Coronary artery (tissue), 2 donors: Measurements from ENCODE around the gene SLC29A3.
A peak's percentile ranks its signal among the peaks of the same experiment; 100 is the strongest.
"Not testable (repeated sequence)": the region's sequence is repeated elsewhere in the genome, so short reads cannot be mapped to it uniquely, and the experiment has no call there.

Source experiments
- DNase-seq: peaks from one replicate; pipeline ENCODE4 v3.0.0-alpha.2; 2017; ENCODE audit warnings: low spot score
- H3K27ac ChIP-seq, 2 donors: fragments of 200-600 bp; sonication (generic); one replicate each; pipeline ENCODE4 v1.5.1; 2016 to 2019
- H3K4me3 ChIP-seq: fragments of 200-600 bp; sonication (generic); 2 replicates; pipeline ENCODE4 v1.5.1; 2016; ENCODE audit warnings: mild to moderate bottlenecking, moderate library complexity
- CTCF ChIP-seq: fragments of 200-600 bp; sonication (generic); IDR thresholded peaks from one replicate; pipeline ENCODE4 v1.5.1; 2019; ENCODE audit warnings: antibody characterized with exemption

Gene SLC29A3

GRCh38 chr10:71319042-71319799, at the start of gene SLC29A3:
Gene SLC29A3 (plus strand): TSS chr10:71319259. CDS start chr10:71319310, 51 bp downstream.
- no peak for TF ChIP-seq CTCF
- Histone ChIP-seq H3K27ac (peak within 1 kb of the TSS; percentile 57 to 71), H3K4me3 (peak within 1 kb of the TSS; percentile 77)
- DNase-seq = peak; percentile 80

DNA sequence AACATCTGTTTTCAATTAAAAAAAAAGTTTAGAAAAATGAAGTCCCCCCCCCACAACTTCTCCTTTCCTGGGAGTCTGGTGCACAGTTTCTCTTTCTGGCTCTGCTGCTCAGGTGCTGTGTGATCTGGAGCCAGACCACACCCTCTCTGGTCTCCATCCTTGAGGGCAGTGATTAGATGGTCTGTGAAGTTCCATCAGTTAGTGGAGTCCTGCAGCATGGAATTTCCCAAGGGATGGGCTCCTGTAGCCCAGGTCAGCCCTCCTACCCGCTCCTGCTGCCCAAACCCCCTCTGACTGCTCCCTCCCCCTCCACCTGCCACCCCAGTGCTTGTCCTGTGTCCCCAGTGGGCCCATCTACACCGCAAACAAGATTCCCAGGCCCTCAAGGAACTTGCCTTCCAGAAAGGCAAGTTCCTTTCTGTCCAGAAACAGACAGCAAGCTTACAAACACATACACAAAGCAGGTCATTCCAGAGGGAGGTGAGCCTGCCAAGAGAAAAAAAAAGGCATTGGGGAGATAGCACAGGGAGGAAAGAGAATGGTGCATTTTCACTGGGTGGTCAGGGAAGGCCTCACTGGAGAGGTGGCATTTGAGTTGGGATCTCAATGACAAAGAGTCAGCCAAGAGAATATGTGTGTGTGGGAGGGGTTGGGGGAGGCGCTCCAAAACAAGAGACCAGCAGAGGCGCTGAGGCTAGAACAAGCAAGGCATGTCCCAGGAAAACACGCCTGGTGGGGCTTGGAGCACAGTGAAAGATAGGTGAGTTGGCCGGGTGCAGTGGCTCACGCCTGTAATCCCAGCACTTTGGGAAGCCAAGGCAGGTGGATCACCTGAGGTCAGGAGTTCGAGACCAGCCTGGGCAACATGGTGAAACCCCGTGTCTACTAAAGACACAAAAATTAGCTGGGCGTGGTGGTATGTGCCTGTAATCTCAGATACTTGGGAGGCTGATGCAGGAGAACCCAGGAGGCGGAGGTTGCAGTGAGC, 49.5 kb upstream of the SLC29A3 start:
- no peak overlapping the region for H3K27ac ChIP-seq
- no peak for TF ChIP-seq CTCF
- H3K4me3 ChIP-seq = no peak overlapping the region
- DNase-seq = no peak

DNA sequence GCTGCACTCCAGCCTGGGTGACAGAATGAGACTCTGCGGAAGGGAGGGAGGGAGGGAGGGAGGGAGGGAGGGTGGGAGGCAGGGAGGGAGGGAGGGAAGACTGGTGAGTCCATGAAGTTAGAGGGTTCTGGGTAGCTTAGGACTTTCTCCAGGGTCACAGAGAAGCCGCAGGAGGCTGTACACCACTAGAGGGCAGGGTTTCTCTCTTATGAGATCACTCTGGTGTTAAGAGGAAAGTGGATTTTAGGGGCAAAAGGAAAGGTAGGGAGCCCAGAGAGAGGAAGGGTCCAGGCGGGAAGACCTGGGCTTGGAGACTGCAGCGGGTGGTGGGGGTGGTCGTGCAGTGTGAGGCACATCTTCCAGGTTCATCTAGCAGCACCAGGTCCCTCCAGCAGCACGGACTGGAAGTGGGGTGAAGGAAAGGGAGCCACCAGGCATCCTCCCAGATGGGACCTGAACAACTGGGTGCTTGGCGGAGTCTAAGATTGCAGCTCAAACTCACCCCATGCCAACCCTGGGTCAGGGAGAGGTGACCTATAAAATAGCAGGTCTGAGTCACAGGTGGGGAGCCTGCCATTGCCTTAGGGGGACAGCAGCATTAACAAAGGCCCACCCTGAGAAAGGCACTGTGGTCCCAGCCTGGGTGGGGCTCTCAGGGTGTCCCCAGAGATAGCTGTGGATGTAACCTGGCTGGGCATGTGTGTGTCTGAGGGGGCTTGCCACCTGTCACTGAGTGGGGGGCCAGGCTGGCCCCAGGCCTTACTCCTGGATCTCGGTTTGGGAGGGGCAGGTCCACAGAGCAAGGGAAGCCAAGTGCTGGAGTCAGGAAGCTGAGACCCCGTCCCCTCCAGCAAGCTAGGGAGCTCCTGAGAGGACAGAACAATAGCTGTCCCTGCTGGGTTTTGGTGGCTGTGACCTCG, 48.5 kb upstream of the SLC29A3 start:
- H3K4me3 ChIP-seq = no peak overlapping the region
- DNase-seq = no peak
- peak; percentile 27 for TF ChIP-seq CTCF
- no peak overlapping the region for H3K27ac ChIP-seq

- Histone ChIP-seq H3K27ac (no peak overlapping the region), H3K4me3 (no peak overlapping the region)
- no peak for DNase-seq
- no peak for TF ChIP-seq CTCF
Observed at GRCh38 chr10:71271662-71272055, 47.4 kb upstream of the SLC29A3 start.

DNA sequence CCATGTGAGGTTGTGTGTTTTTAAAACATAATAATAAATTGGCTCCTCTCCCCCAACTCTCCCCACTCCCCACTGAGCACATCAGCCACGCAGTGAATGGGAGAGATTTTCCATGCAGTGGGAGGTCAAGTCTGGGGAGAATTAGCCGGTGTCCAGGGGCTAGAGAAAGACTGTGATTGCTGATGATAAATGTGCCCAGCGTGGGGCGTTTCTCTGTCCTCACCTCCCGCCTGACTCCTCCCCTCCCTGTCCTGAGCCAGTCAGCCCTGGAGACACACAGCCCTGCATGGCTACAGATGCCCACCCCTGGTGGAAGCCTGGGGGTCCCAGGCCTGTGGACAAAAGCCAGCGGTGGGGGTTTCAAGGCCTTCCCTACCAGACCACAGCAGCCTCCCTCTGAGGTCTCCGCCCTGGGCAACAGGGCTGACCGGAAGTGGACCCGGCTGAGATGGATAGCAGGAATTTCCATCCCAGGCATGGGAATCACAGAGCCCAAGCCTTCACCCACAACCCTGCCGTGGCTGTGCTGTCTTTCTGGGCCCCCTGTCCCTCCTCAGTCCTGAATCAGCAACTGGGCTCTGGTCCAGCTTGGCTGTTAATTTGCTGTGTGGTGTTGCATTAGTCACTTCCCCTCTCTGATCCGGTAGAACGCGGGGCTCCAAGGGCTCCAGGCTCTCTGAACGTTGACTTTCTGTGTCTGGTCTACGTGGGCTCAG, 46.8 kb upstream of the SLC29A3 start:
- no peak for DNase-seq
- Histone ChIP-seq H3K4me3 (no peak overlapping the region), H3K27ac (no peak overlapping the region)
- no peak for TF ChIP-seq CTCF

DNA sequence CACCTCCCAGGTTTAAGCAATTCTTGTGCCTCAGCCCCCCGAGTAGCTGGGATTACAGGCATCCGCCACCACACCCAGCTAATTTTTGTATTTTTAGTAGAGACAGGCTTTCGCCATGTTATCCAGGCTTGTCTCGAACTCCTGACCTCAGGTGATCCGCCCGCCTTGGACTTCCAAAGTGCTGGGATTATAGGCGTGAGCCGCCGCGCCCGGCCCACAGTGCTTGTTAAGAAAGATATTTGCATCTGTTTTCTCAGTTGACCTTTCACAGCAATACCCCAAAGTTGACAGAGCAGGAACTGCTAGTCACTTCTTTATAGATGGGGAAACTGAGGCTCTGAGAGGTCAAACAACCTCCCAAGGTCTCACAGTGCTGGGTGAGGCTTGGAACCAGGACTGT, 46.1 kb upstream of the SLC29A3 start:
- H3K27ac ChIP-seq, DNase-seq, H3K4me3 ChIP-seq: not testable (repeated sequence)
